Ectodermal cell (in vitro differentiated cells): Measurements from ENCODE around the gene TAL2.

Experiments used
- H3K27ac ChIP-seq: 2 replicates; pipeline ENCODE4 v1.7.0; 2013; ENCODE audit warnings: mild to moderate bottlenecking, low read depth, low read length; ENCODE audit not compliant: insufficient read depth, poor library complexity, severe bottlenecking
- H3K27me3 ChIP-seq: 2 replicates; pipeline ENCODE4 v1.7.0; 2013; ENCODE audit warnings: mild to moderate bottlenecking, low read length; ENCODE audit not compliant: insufficient read depth, control insufficient read depth, poor library complexity, severe bottlenecking
- H3K36me3 ChIP-seq: one replicate; pipeline ENCODE4 v1.7.0; 2013; ENCODE audit warnings: low read length; ENCODE audit not compliant: control insufficient read depth, insufficient read depth
- H3K4me1 ChIP-seq: one replicate; pipeline ENCODE4 v1.7.0; 2013; ENCODE audit warnings: low read length; ENCODE audit not compliant: control insufficient read depth, insufficient read depth
- H3K4me3 ChIP-seq: 2 replicates; pipeline ENCODE4 v1.7.0; 2013; ENCODE audit warnings: low read depth, low read length, control low read depth; ENCODE audit not compliant: insufficient read depth
- H3K9me3 ChIP-seq: 2 replicates; pipeline ENCODE4 v1.7.0; 2013; ENCODE audit warnings: mild to moderate bottlenecking, low read length, moderate library complexity; ENCODE audit not compliant: control insufficient read depth
- WGBS, 2 experiments: methylation state at CpG; one replicate each; pipeline ENCODE4 v1.1.7; 2013; ENCODE audit warnings: missing lambda C conversion rate in 2 of 2; 5-methylcytosine and 5-hydroxymethylcytosine counted together

The TAL2 gene

DNA sequence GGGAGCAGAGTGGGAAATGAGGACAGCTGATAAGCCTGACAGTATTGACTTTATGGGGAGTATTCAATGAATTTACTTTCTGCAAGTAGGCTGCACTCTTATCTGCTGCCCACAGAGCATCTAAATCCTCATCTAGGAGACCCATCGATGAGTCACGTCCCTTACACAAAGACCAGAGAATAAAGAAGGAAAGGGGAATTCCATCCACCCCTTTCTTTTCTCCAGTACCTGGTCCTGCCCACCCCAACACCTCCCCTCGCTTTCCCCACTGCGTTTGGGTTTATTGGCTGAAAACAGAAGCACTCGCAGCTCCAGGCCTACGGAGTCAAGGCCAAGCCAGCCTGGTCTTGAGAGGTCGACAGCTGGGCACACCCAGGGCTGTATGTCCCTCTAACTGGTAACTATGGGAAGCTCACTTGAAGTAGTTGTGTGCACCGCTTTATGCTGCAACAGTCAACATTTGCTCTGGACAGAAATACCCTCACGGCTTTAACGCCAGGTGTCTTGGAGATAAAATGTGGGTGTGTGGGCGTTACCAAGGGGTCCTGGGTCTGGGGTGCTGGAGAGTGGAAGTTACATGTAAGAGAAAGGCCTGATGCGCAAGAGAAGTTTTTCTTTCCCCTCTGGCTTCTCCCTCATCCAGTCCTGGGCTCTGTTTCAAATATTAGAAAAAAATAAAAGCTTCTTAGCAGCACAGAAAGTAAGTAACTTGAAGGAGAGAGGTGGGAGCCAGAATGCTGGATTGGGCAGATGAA, 14.5 kb upstream of the TAL2 start:
- H3K27me3 ChIP-seq = peaks cover 5% of the 10 kb centered on the region
- no peak overlapping the region for H3K27ac ChIP-seq
- 61 to 64% methylated on average over 12 of the region's 12 CpGs for WGBS, 2 experiments

GRCh38 chr9:105651806-105652205, 10.5 kb upstream of the TAL2 start:
- peak overlapping the region; percentile 31 for H3K27ac ChIP-seq
- WGBS, 2 experiments = 32 to 42% methylated on average over 4 of the region's 4 CpGs
- H3K9me3 ChIP-seq = no peaks in the 10 kb centered on the region
- peaks cover 19% of the 10 kb centered on the region for H3K4me1 ChIP-seq
- H3K4me3 ChIP-seq = no peak overlapping the region
- peaks cover 44% of the 10 kb centered on the region for H3K27me3 ChIP-seq
- H3K36me3 ChIP-seq = no peaks in the 10 kb centered on the region

More for the DNA sequence above, 14.5 kb upstream of the TAL2 start:
- Histone ChIP-seq H3K36me3 (no peaks in the 10 kb centered on the region), H3K4me1 (peaks cover 21% of the 10 kb centered on the region), H3K9me3 (no peaks in the 10 kb centered on the region), H3K4me3 (no peak overlapping the region)

DNA sequence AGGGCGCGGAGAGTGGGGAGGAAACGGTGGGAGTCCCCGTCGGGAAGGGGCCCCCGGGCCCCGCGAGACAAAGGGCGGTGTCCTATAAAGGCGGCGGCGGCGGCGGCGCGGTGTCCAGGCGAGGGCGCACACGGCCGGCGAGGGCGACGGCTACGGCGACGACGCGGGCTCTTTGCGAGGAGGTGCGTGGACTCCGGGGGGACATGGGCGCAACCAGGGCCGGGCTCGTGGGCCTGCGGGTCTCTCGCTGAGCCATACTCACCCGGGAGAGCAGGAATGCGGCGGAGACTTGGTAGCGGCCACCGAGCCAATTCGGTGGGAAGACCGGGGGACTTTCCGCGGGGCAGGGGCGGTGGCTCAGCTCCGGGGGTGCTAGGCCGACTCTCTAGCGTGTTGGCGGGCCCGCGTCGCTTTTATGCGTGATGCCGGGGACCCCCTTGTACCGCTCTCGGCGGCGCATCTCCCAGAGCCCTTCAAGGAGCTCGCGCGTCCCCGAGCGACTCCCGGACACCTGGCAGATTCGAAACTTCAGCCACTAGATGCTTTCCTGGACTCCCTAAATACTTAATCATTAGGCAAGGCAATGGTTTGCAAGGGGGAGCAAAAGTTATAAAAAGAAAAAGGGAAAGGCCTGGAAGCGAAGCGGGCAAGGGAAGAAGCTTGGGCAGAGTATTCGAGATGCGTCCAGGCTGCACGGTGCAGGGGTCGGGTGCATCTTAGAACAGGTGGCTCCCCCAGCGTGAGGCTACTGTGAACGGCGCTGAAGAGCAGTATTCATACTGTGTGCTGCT, 5.9 kb upstream of the TAL2 start:
- H3K36me3 ChIP-seq = no peaks in the 10 kb centered on the region
- peaks cover 84% of the 10 kb centered on the region for H3K27me3 ChIP-seq
- peaks cover 13% of the 10 kb centered on the region for H3K4me1 ChIP-seq
- H3K4me3 ChIP-seq = peak overlapping the region; percentile 59
- no peaks in the 10 kb centered on the region for H3K9me3 ChIP-seq
- no peak overlapping the region for H3K27ac ChIP-seq
- 4 to 5% methylated on average over 75 of the region's 75 CpGs for WGBS, 2 experiments

- Histone ChIP-seq H3K4me3 (no peak overlapping the region), H3K27ac (no peak overlapping the region), H3K9me3 (no peaks in the 10 kb centered on the region), H3K36me3 (no peaks in the 10 kb centered on the region), H3K4me1 (peaks cover 10% of the 10 kb centered on the region), H3K27me3 (peaks cover 96% of the 10 kb centered on the region)
- WGBS, 2 experiments = 30 to 67% methylated on average over 1 to 2 of the region's 2 CpGs
Observed at GRCh38 chr9:105658351-105658750, 3.9 kb upstream of the TAL2 start.

DNA sequence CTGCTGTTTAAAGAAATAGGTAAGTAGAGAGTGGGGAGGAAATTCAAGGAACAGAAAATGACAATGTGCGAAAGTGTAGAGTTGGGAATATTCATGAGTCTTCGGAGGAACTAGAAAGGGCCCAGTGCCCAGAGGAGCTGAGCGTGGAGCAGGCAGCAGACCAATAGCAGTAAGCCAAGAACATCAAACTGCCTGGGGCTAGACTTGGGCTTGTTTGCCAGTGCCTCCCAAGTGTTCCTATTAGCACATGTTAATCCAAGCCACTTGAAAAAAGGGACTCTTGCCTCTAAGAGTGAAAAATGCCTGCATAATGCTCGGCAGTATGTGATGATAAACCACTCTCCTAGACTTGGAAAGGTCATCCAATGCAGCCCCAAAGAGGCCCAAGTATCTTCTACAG, 1.2 kb upstream of the TAL2 start:
- Histone ChIP-seq H3K4me3 (no peak overlapping the region), H3K27me3 (peaks cover 72% of the 10 kb centered on the region), H3K4me1 (peaks cover 10% of the 10 kb centered on the region), H3K9me3 (no peaks in the 10 kb centered on the region), H3K27ac (no peak overlapping the region), H3K36me3 (no peaks in the 10 kb centered on the region)
- 90 to 94% methylated on average over 4 of the region's 4 CpGs for WGBS, 2 experiments

DNA sequence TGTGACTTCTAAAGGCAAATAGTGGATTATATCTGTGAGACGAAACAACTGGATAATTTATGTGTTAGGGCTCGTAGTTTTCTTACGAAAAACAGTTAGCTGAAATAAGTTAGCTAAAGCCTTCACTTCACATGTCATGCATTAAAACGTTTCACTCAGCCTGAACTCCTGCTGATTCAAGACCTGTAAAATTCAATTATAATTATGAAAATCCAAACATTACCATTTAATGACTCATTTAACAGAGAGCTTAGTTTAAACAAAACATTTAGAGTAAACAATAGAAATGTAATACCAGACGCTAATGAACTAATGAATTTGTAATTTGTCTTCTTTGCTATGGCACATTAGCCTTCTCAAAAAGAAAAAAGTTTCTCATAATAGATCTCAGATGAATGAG, 1.7 kb downstream of the TAL2 start:
- Histone ChIP-seq H3K4me1 (no peaks in the 10 kb centered on the region), H3K4me3 (no peak overlapping the region), H3K27me3 (peaks cover 43% of the 10 kb centered on the region), H3K27ac (no peak overlapping the region), H3K9me3 (no peaks in the 10 kb centered on the region), H3K36me3 (no peaks in the 10 kb centered on the region)
- WGBS, 2 experiments = 88 to 91% methylated on average over 4 to 5 of the region's 5 CpGs

- H3K27me3 ChIP-seq = peaks cover 4% of the 10 kb centered on the region
- 81 to 86% methylated on average over 4 of the region's 4 CpGs for WGBS, 2 experiments
- no peaks in the 10 kb centered on the region for H3K9me3 ChIP-seq
- no peaks in the 10 kb centered on the region for H3K36me3 ChIP-seq
- no peaks in the 10 kb centered on the region for H3K4me1 ChIP-seq
- H3K27ac ChIP-seq = no peak overlapping the region
- no peak overlapping the region for H3K4me3 ChIP-seq
Observed at GRCh38 chr9:105667867-105668266, 5.6 kb downstream of the TAL2 start.

DNA sequence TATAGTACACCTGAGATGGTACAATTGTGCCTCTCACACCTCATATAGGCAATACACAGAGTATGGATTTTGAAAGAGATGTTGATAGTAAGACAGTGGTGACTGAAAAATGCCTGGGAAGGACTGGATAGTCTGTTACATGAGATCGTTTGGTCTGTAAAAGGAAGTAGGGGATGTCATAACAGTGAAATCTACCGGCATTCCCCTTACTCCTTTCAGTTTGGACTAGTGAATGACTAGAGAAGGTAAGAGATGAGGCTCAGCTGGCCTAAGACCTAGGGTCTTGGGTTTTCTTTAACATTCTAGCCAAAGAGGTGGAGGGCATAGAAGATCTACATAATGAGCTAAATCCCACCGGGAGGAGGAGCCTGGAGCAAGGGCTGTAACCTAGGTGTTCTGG, 8.1 kb downstream of the TAL2 start:
- Histone ChIP-seq H3K27me3 (peaks cover 7% of the 10 kb centered on the region), H3K9me3 (no peaks in the 10 kb centered on the region), H3K4me3 (no peak overlapping the region), H3K36me3 (no peaks in the 10 kb centered on the region), H3K4me1 (no peaks in the 10 kb centered on the region), H3K27ac (no peak overlapping the region)
- WGBS, 2 experiments = 86 to 88% methylated on average over 3 of the region's 3 CpGs

DNA sequence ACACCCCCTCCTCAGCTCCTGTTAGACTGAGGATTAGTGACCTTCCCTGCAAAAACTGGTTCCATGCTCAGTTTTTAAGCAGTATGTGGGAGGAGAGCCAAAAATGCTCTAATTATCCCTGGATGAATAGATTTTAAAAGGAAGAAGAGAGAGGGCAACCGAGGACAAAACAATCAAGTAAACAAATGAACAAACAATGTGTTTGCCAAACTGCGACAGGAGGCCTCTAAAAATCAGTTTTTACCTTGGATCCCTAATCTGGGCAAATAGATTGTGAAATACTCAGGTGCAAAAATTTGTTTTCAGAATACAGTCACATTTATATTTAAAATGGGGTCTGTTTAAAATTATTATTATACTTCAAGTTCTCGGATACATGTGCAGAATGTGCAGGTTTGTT, 8.5 kb downstream of the TAL2 start:
- no peaks in the 10 kb centered on the region for H3K9me3 ChIP-seq
- no peak overlapping the region for H3K27ac ChIP-seq
- H3K4me1 ChIP-seq = peaks cover 4% of the 10 kb centered on the region
- H3K4me3 ChIP-seq = no peak overlapping the region
- peaks cover 4% of the 10 kb centered on the region for H3K27me3 ChIP-seq
- 79 to 83% methylated on average over 2 to 3 of the region's 3 CpGs for WGBS, 2 experiments
- H3K36me3 ChIP-seq = no peaks in the 10 kb centered on the region

DNA sequence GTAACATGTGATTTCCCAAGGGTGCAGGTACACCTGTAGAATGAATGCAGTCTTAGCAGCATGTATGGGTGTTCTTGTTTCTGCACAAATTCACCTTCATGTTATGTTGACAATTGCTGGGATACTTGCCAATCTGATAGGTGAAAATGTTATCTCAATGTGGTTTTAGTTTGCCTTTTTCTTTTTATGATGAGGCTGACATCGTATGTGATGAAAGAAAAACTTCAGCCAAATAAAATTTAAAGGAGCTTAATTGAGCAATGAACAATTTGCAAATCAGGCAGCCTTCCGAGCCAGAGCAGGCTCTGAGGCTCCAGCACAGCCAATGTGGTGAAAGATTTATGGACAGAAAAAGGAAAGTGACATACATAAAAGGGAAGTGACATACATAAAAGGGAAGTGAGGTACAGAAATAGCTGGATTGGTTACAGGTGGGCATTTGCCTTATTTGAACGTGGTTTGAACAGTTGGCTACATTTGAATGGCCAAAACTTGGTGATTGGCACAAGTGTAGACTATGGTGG, 10.5 kb downstream of the TAL2 start:
- Histone ChIP-seq H3K4me3 (no peak overlapping the region), H3K36me3 (no peaks in the 10 kb centered on the region), H3K9me3 (no peaks in the 10 kb centered on the region), H3K4me1 (peaks cover 12% of the 10 kb centered on the region), H3K27me3 (peaks cover 4% of the 10 kb centered on the region), H3K27ac (no peak overlapping the region)
- WGBS, 2 experiments = 92 to 98% methylated on average over 3 of the region's 3 CpGs
